SK-MEL-5 (cell line): ENCODE data around the gene DCUN1D3. TPM values are rescaled to one million over a fixed set of nuclear protein-coding genes. Genes with fewer than 3 reads are reported as not detected.
A peak's percentile ranks its signal among the peaks of the same experiment; 100 is the strongest.
"Not testable (repeated sequence)": the region's sequence is repeated elsewhere in the genome, so short reads cannot be mapped to it uniquely, and the experiment has no call there.

Experiments used
- DNase-seq: peaks from one replicate; pipeline ENCODE4 v3.0.0-alpha.2; 2016; ENCODE audit warnings: low read depth, low spot score
- in situ Hi-C: cut with HindIII; loops from 2 replicates; pipeline ENCODE4 v1.10.0; 2016; ENCODE audit warnings: low sequenced_read_pairs, high pct_unique_total_duplicates, low pct_unique_long_range_greater_than_20kb
- polyA plus RNA-seq, 2 experiments: library from polyadenylated mRNA; depleted of rRNA; stranded (reverse); fragments of >200 nt; gene quantifications; 2 replicates each; pipeline ENCODE4 v1.2.3, GENCODE V29; 2015
- total RNA-seq: library from RNA; depleted of rRNA; stranded (reverse); fragments of >200 nt; shearing (Covaris generic); gene quantifications from 2 replicates; pipeline ENCODE4 v1.2.3, GENCODE V29; 2014; rRNA removed

The DCUN1D3 gene
- 6.2 and 6.9 TPM in 2 replicates for total RNA-seq
- polyA plus RNA-seq (2015; cell fraction: cytosol; rRNA removed), result 3.3 and 4.8 TPM in 2 replicates
- polyA plus RNA-seq (2015; cell fraction: nucleus; rRNA removed), result 11.0 and 15.6 TPM in 2 replicates

GRCh38 chr16:20900299-20901067, at the start of gene DCUN1D3, which contains the start of gene LYRM1:
Gene DCUN1D3 (minus strand): TSS chr16:20900358. CDS start chr16:20862538, 37,820 bp downstream.
Gene LYRM1 (plus strand): TSS chr16:20900771. CDS start chr16:20915556, 14,785 bp downstream.
- in situ Hi-C loops, result no loop called here
- peak; percentile 97 for DNase-seq

- in situ Hi-C loops, result no loop called here
- DNase-seq, result no peak
Observed at GRCh38 chr16:20949660-20950059, 49.5 kb upstream of the DCUN1D3 start.

- DNase-seq, result no peak
- in situ Hi-C loops, result no loop called here
Observed at GRCh38 chr16:20948444-20948843, 48.3 kb upstream of the DCUN1D3 start.

GRCh38 chr16:20946015-20946629, 46.0 kb upstream of the DCUN1D3 start:
- in situ Hi-C loops, result no loop called here
- DNase-seq, result no peak

- in situ Hi-C loops, result not testable (repeated sequence)
Observed at GRCh38 chr16:20945575-20945875, 45.4 kb upstream of the DCUN1D3 start.

GRCh38 chr16:20944861-20945574, 44.9 kb upstream of the DCUN1D3 start:
- in situ Hi-C loops, result no loop called here
- DNase-seq, result peak; percentile 33

More at GRCh38 chr16:20945575-20945875, 45.4 kb upstream of the DCUN1D3 start:
- DNase-seq, result not testable (repeated sequence)

- DNase-seq, result no peak
- in situ Hi-C loops, result no loop called here
Observed at GRCh38 chr16:20942256-20942655, 42.1 kb upstream of the DCUN1D3 start.

- in situ Hi-C loops, result no loop called here
- DNase-seq, result no peak
Observed at GRCh38 chr16:20941636-20941926, 41.4 kb upstream of the DCUN1D3 start.

GRCh38 chr16:20940871-20941635, 40.9 kb upstream of the DCUN1D3 start:
- in situ Hi-C loops, result no loop called here
- no peak for DNase-seq

- DNase-seq, result no peak
- in situ Hi-C loops, result no loop called here
Observed at GRCh38 chr16:20939611-20940010, 39.5 kb upstream of the DCUN1D3 start.

GRCh38 chr16:20938426-20938825, 38.3 kb upstream of the DCUN1D3 start:
- DNase-seq, result no peak

GRCh38 chr16:20937736-20938135, 37.6 kb upstream of the DCUN1D3 start:
- in situ Hi-C loops, result no loop called here
- peak; percentile 37 for DNase-seq

More at GRCh38 chr16:20938426-20938825, 38.3 kb upstream of the DCUN1D3 start:
- in situ Hi-C loops, result no loop called here

- DNase-seq, result no peak
- in situ Hi-C loops, result no loop called here
Observed at GRCh38 chr16:20933589-20933988, 33.4 kb upstream of the DCUN1D3 start.

GRCh38 chr16:20931066-20931600, 31.0 kb upstream of the DCUN1D3 start:
- no peak for DNase-seq
- in situ Hi-C loops, result no loop called here

- no peak for DNase-seq
- in situ Hi-C loops, result no loop called here
Observed at GRCh38 chr16:20930365-20930690, 30.2 kb upstream of the DCUN1D3 start.

- DNase-seq, in situ Hi-C loops: not testable (repeated sequence)
Observed at GRCh38 chr16:20929676-20930364, 29.7 kb upstream of the DCUN1D3 start.

GRCh38 chr16:20928774-20929411, 28.7 kb upstream of the DCUN1D3 start:
- no peak for DNase-seq
- in situ Hi-C loops, result no loop called here
